CD4-positive, alpha-beta memory T cell (primary cell): ENCODE results near the gene RNASE13. TPM values are rescaled to one million over a fixed set of nuclear protein-coding genes. Genes with fewer than 3 reads are reported as not detected.
"Not testable (repeated sequence)": the region's sequence is repeated elsewhere in the genome, so short reads cannot be mapped to it uniquely, and the experiment has no call there.

Source experiments
- CTCF ChIA-PET: fragments of 350-600 bp; sonication (Branson Sonifier 250); formaldehyde crosslinking; loops from one replicate; lab custom pipeline; 2021; ENCODE audit warnings: inconsistent platforms; ENCODE audit not compliant: partially characterized antibody; lab: Charles Lee
- POLR2A ChIA-PET: fragments of 350-600 bp; sonication (Branson Sonifier 250); formaldehyde crosslinking; loops from one replicate; lab custom pipeline; 2021; ENCODE audit not compliant: partially characterized antibody; lab: Charles Lee
- DNase-seq, 5 donors: peaks; one replicate each; pipeline versions ENCODE4 v3.0.0 to v3.0.0-alpha.2; 2020 to 2022; ENCODE audit warnings: mixed read lengths in 1 of 5
- H3K27ac ChIP-seq: one replicate; pipeline ENCODE4 v1.7.0; 2013; ENCODE audit warnings: low read depth, low read length
- H3K27me3 ChIP-seq: 2 replicates; pipeline ENCODE4 v1.7.0; 2013; ENCODE audit warnings: mild to moderate bottlenecking, low read length, moderate library complexity; ENCODE audit not compliant: insufficient read depth
- H3K36me3 ChIP-seq: 2 replicates; pipeline ENCODE4 v1.7.0; 2013; ENCODE audit warnings: mild to moderate bottlenecking, low read length, moderate library complexity; ENCODE audit not compliant: insufficient read depth
- H3K4me1 ChIP-seq: 2 replicates; pipeline ENCODE4 v1.7.0; 2013; ENCODE audit warnings: mild to moderate bottlenecking, low read length, moderate library complexity; ENCODE audit not compliant: insufficient read depth
- H3K4me3 ChIP-seq, 2 donors: one replicate each; pipeline ENCODE4 v1.7.0; 2013; ENCODE audit warnings: low read length in 2 of 2, mild to moderate bottlenecking in 1 of 2
- H3K9me3 ChIP-seq, 2 donors: one replicate each; pipeline ENCODE4 v1.7.0; 2013; ENCODE audit warnings: low read length in 2 of 2, control low read depth in 1 of 2; ENCODE audit not compliant: control insufficient read depth in 1 of 2
- H3K27ac Mint-ChIP-seq, 7 donors: one replicate each; pipeline ENCODE4 v1.8.0; 2020 to 2021; ENCODE audit warnings: mixed read lengths in 7 of 7, mild to moderate bottlenecking in 6 of 7, inconsistent platforms in 3 of 7, moderate library complexity in 3 of 7
- H3K27me3 Mint-ChIP-seq, 2 donors: one replicate each; pipeline ENCODE4 v1.8.0; 2020 to 2021; ENCODE audit warnings: mixed read lengths in 2 of 2
- H3K36me3 Mint-ChIP-seq, 2 donors: one replicate each; pipeline ENCODE4 v1.8.0; 2020 to 2021; ENCODE audit warnings: mixed read lengths in 2 of 2, inconsistent platforms in 1 of 2, mild to moderate bottlenecking in 1 of 2
- H3K4me1 Mint-ChIP-seq, 4 donors: one replicate each; pipeline ENCODE4 v1.8.0; 2020 to 2021; ENCODE audit warnings: mixed read lengths in 4 of 4, mild to moderate bottlenecking in 1 of 4
- H3K4me3 Mint-ChIP-seq, 8 donors: one replicate each; pipeline ENCODE4 v1.8.0; 2020 to 2021; ENCODE audit warnings: mixed read lengths in 8 of 8, mild to moderate bottlenecking in 7 of 8, moderate library complexity in 6 of 8, inconsistent platforms in 3 of 8
- H3K9me3 Mint-ChIP-seq, 8 donors: one replicate each; pipeline ENCODE4 v1.8.0; 2020 to 2021; ENCODE audit warnings: mixed read lengths in 8 of 8, mild to moderate bottlenecking in 5 of 8, inconsistent platforms in 3 of 8, moderate library complexity in 1 of 8
- intact Hi-C: fragments of 100-400 bp; cut with micrococcal nuclease; formaldehyde crosslinking; loops from one replicate; pipeline ENCODE4 v1.15.1; 2023
- polyA plus RNA-seq, 2 donors: library from polyadenylated mRNA; unstranded; fragments of 300-500 nt; fragmentation: Illumina TruSeq; gene quantifications; one replicate each; pipeline ENCODE4 v1.2.3, GENCODE V29; 2021
- total RNA-seq, 2 experiments: library from RNA; stranded (reverse); gene quantifications; one replicate each; pipeline ENCODE4 v1.2.3, GENCODE V29; 2021

RNASE13 gene
- total and polyA plus RNA-seq, 4 experiments from 2014 or later: not detected

GRCh38 chr14:20996521-20996920, 38.1 kb downstream of the RNASE13 start:
- Histone ChIP-seq H3K4me1 (peaks cover 5% of the 10 kb centered on the region), H3K36me3 (peaks cover 45% of the 10 kb centered on the region), H3K9me3 (no peaks in the 10 kb centered on the region), H3K4me3 (no peak overlapping the region), H3K27ac (no peak overlapping the region), H3K27me3 (no peaks in the 10 kb centered on the region)
- Mint-ChIP-seq H3K9me3 (no peaks in the 10 kb centered on the region), H3K4me1 (peaks cover 13 to 24% (median 16%) of the 10 kb centered on the region in 4 donors), H3K4me3 (no peak overlapping the region), H3K27ac (no peak overlapping the region), H3K27me3 (no peaks in the 10 kb centered on the region), H3K36me3 (peaks cover 44 to 59% of the 10 kb centered on the region in 2 donors)
- CTCF ChIA-PET: interaction anchor here (4.5 kb wide), 1 partner anchor 15 kb away, joined by 17 read pairs; no protein-coding TSS in a partner anchor
- DNase-seq: no peak
- intact Hi-C loops: no loop called here
- POLR2A ChIA-PET: no interaction called here

DNA sequence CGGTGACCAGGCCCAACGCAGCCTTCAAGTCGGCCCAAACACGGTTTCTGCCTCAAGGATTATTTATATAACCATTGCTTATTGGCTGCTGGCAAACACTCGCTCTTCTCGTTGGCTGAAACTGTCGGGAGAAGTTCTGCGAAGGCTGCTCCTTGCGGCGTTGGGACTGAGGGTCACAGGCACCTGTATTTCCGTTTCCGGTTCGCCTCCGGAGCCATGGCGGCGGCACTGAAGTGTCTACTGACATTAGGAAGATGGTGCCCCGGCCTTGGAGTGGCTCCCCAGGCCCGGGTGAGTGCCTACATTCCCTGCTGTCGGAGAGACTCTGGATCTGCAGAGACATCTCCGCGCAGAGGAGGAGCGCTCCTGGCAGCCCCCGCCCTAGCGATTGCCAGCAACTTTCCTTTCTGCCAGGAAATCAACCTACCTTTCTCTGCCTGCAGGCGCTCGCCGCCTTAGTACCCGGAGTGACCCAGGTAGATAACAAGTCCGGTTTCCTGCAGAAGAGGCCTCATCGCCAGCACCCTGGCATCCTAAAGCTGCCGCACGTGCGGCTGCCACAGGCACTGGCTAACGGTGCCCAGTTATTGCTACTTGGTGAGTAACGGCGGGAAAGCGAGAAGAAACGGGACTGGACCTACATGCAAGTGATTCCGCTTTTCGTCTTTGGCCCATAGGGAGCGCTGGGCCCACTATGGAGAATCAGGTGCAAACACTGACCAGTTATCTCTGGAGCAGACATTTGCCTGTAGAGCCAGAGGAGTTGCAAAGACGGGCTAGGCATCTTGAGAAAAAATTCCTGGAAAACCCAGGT, 44.6 kb downstream of the RNASE13 start, which contains the start of gene METTL17:
METTL17 (plus strand) TSS at position 194 of the 814 bp plus-strand sequence; CDS start at position 217, 23 bp downstream.
- DNase-seq: peak; percentile 82 to 90 (median 85)
- ChIA-PET CTCF (interaction anchor here (1.3 to 2.9 kb wide), 3 partner anchors 20 to 102 kb away, joined by 3 to 10 read pairs (median 4); no protein-coding TSS in a partner anchor), POLR2A (no interaction called here)
- Mint-ChIP-seq H3K9me3 (peaks cover 0 to 1% (median 0%) of the 10 kb centered on the region in 8 donors), H3K4me3 (peak within 1 kb of the TSS; percentile 90 to 97 (median 96)), H3K4me1 (peaks cover 15 to 39% (median 23%) of the 10 kb centered on the region in 4 donors), H3K36me3 (peaks cover 26 to 38% of the 10 kb centered on the region in 2 donors), H3K27me3 (no peaks in the 10 kb centered on the region), H3K27ac (peak within 1 kb of the TSS; percentile 87 to 98 (median 96))
- Histone ChIP-seq H3K4me3 (peak within 1 kb of the TSS; percentile 79 to 93), H3K27ac (peak within 1 kb of the TSS; percentile 73), H3K9me3 (no peaks in the 10 kb centered on the region), H3K4me1 (peaks cover 24% of the 10 kb centered on the region), H3K27me3 (no peaks in the 10 kb centered on the region), H3K36me3 (peaks cover 28% of the 10 kb centered on the region)
- intact Hi-C loops: loop anchor here (1.0 kb wide), 2 partner anchors 19 to 113 kb away; no protein-coding TSS in a partner anchor

- CTCF ChIA-PET: interaction anchor here (0.9 to 2.9 kb wide), 4 partner anchors 17 to 103 kb away, joined by 3 to 10 read pairs (median 4); no protein-coding TSS in a partner anchor
- Mint-ChIP-seq H3K4me3 (peak overlapping the region; percentile 90 to 97 (median 96)), H3K4me1 (peaks cover 15 to 39% (median 22%) of the 10 kb centered on the region in 4 donors), H3K27me3 (no peaks in the 10 kb centered on the region), H3K27ac (peak overlapping the region; percentile 87 to 98 (median 96)), H3K36me3 (peaks cover 20 to 33% of the 10 kb centered on the region in 2 donors), H3K9me3 (peaks cover 0 to 1% (median 0%) of the 10 kb centered on the region in 8 donors)
- peak overlapping the region; percentile 73 for H3K27ac ChIP-seq
- H3K4me3 ChIP-seq: peak overlapping the region in 1 of 2 donors; percentile 93
- H3K36me3 ChIP-seq: peaks cover 22% of the 10 kb centered on the region
- H3K9me3 ChIP-seq: no peaks in the 10 kb centered on the region
- POLR2A ChIA-PET: interaction anchor here (0.8 to 1.1 kb wide), 2 partner anchors 9 to 114 kb away, joined by 3 read pairs; no protein-coding TSS in a partner anchor
- DNase-seq: no peak
- no peaks in the 10 kb centered on the region for H3K27me3 ChIP-seq
- peaks cover 24% of the 10 kb centered on the region for H3K4me1 ChIP-seq
- intact Hi-C loops: loop anchor here (1.0 kb wide), 2 partner anchors 18 to 114 kb away; no protein-coding TSS in a partner anchor
These were observed 45.2 kb downstream of the RNASE13 start for GRCh38 chr14:20989471-20989786.

DNA sequence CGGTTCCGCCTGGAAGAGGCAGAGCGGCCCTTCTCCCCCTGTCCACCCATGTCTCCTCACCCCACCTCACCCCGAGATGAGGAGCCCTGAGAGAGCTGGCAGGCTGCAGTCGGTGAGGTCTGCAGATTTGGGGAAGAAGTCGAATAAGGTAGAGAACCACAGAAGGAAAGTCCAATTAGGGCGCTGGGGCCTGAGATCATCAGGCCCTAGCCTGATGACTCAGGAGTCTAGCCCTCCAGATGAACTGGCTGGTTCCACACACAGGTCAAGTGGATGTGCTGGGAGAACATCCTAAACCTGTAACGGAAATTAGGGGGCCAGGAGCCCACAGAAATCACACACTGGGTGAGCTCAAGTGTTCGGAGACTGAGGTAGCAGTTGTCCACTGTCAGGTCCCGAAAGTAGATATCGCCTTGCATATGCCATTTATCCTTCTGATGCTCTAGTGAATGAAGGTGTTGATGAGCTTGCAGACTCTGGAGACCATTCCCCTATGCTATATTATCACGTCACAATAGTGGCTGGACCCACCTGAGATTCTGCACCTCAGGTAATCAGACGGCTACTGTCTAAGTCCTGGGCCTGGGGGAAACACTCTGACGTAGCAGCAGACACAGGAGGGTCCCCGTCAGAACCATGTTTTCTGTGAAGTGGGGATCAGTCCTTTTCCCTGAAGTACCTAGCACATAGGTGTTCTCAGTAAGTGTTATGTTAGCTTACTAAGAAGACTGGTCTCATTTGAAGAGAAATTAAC, 45.7 kb downstream of the RNASE13 start:
- DNase-seq: no peak
- Histone ChIP-seq H3K36me3 (peaks cover 17% of the 10 kb centered on the region), H3K9me3 (no peaks in the 10 kb centered on the region), H3K27me3 (no peaks in the 10 kb centered on the region), H3K4me3 (no peak overlapping the region), H3K27ac (no peak overlapping the region), H3K4me1 (peaks cover 24% of the 10 kb centered on the region)
- H3K4me3 Mint-ChIP-seq: peak overlapping the region in 5 of 8 donors; percentile 36 to 67 (median 66)
- peaks cover 15 to 39% (median 22%) of the 10 kb centered on the region in 4 donors for H3K4me1 Mint-ChIP-seq
- H3K27me3 Mint-ChIP-seq: no peaks in the 10 kb centered on the region
- H3K36me3 Mint-ChIP-seq: peaks cover 17 to 28% of the 10 kb centered on the region in 2 donors
- intact Hi-C loops: loop anchor here (1.0 kb wide), 2 partner anchors 18 to 114 kb away; no protein-coding TSS in a partner anchor
- ChIA-PET CTCF (interaction anchor here (0.9 to 2.9 kb wide), 4 partner anchors 17 to 103 kb away, joined by 3 to 10 read pairs (median 4); no protein-coding TSS in a partner anchor), POLR2A (interaction anchor here (0.8 to 1.1 kb wide), 2 partner anchors 8 to 115 kb away, joined by 3 read pairs; no protein-coding TSS in a partner anchor)
- H3K27ac Mint-ChIP-seq: peak overlapping the region in 5 of 7 donors; percentile 13 to 97 (median 59)
- peaks cover 0 to 1% (median 0%) of the 10 kb centered on the region in 8 donors for H3K9me3 Mint-ChIP-seq

- H3K4me1 ChIP-seq: peaks cover 23% of the 10 kb centered on the region
- no peak overlapping the region for H3K4me3 ChIP-seq
- peaks cover under 1% of the 10 kb centered on the region for H3K36me3 ChIP-seq
- H3K27ac ChIP-seq: no peak overlapping the region
- peak overlapping the region in 1 of 7 donors; percentile 9 for H3K27ac Mint-ChIP-seq
- H3K9me3 ChIP-seq: no peaks in the 10 kb centered on the region
- POLR2A ChIA-PET: no interaction called here
- intact Hi-C loops: no loop called here
- peaks cover under 1 to 11% of the 10 kb centered on the region in 2 donors for H3K36me3 Mint-ChIP-seq
- peaks cover 0 to 1% (median 0%) of the 10 kb centered on the region in 8 donors for H3K9me3 Mint-ChIP-seq
- DNase-seq: no peak
- peaks cover 0 to 3% of the 10 kb centered on the region in 2 donors for H3K27me3 Mint-ChIP-seq
- peak overlapping the region in 1 of 8 donors; percentile 41 for H3K4me3 Mint-ChIP-seq
- H3K4me1 Mint-ChIP-seq: peaks cover 10 to 35% (median 18%) of the 10 kb centered on the region in 4 donors
- CTCF ChIA-PET: interaction anchor here (8.1 kb wide), 1 partner anchor 15 kb away, joined by 78 read pairs; no protein-coding TSS in a partner anchor
- H3K27me3 ChIP-seq: no peaks in the 10 kb centered on the region
These were observed 47.8 kb downstream of the RNASE13 start for GRCh38 chr14:20986811-20987210.

- peaks cover 7 to 23% (median 10%) of the 10 kb centered on the region in 4 donors for H3K4me1 Mint-ChIP-seq
- DNase-seq, H3K27ac Mint-ChIP-seq, H3K27me3 Mint-ChIP-seq, POLR2A ChIA-PET, H3K4me3 ChIP-seq, H3K27me3 ChIP-seq, H3K4me3 Mint-ChIP-seq, H3K36me3 Mint-ChIP-seq, H3K27ac ChIP-seq, H3K36me3 ChIP-seq, H3K9me3 Mint-ChIP-seq, intact Hi-C loops, H3K9me3 ChIP-seq: not testable (repeated sequence)
- CTCF ChIA-PET: interaction anchor here (0.5 to 8.1 kb wide), 2 partner anchors 14 to 643 kb away, joined by 5 to 78 read pairs; partner anchors contain the start of gene PARP2
- H3K4me1 ChIP-seq: peaks cover 11% of the 10 kb centered on the region
These were observed 49.0 kb downstream of the RNASE13 start for GRCh38 chr14:20985650-20986049.
